ENCODE measurements around the gene CLEC4G.

GRCh38 chr19:7732045-7732444 lies at the start of gene CLEC4G:
- TF ChIP-seq POLR2AphosphoS5 (IDR thresholded peaks at IDR 0.05) (no peak), CTCF (IDR thresholded peaks at IDR 0.05) (no peak)
